ENCODE measurements around the gene INTS2.

DNA sequence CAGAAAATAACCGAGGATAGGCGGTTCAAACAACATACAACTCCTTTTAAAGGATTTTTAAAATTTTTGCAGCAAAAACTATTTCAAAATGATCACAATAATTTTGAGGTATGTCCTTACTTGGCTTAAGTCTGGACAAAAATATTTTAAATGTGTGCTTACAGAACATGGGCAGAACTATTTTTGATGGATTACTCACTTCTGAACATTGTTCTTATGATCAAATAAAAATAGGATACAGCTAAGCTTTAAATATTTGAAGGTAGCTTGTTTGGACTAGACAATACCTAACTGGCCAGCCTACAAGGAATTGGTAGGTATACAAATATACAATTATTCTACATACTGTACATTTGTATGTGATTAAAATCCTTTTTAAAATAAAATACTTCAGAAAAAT lies 14.3 kb upstream of the INTS2 start:
- no peak for TF ChIP-seq ISL1 (CRISPR knock-in tag; IDR thresholded peaks at IDR 0.05)
- TF ChIP-seq RARB (CRISPR knock-in tag; IDR thresholded peaks at IDR 0.05), result no peak
- no peak for TF ChIP-seq ZC3H10 (CRISPR knock-in tag; IDR thresholded peaks at IDR 0.05)
- TF ChIP-seq, protein P1, sequence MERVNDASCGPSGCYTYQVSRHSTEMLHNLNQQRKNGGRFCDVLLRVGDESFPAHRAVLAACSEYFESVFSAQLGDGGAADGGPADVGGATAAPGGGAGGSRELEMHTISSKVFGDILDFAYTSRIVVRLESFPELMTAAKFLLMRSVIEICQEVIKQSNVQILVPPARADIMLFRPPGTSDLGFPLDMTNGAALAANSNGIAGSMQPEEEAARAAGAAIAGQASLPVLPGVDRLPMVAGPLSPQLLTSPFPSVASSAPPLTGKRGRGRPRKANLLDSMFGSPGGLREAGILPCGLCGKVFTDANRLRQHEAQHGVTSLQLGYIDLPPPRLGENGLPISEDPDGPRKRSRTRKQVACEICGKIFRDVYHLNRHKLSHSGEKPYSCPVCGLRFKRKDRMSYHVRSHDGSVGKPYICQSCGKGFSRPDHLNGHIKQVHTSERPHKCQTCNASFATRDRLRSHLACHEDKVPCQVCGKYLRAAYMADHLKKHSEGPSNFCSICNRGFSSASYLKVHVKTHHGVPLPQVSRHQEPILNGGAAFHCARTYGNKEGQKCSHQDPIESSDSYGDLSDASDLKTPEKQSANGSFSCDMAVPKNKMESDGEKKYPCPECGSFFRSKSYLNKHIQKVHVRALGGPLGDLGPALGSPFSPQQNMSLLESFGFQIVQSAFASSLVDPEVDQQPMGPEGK (CRISPR knock-in tag; IDR thresholded peaks at IDR 0.05; ENCODE audit: borderline replicate concordance), result no peak
- TF ChIP-seq ESRRG (CRISPR knock-in tag; IDR thresholded peaks at IDR 0.05), result no peak
- TF ChIP-seq BACH2 (CRISPR knock-in tag; IDR thresholded peaks at IDR 0.05; ENCODE audit: borderline replicate concordance), result no peak
- TF ChIP-seq ZFP3 (CRISPR knock-in tag; IDR thresholded peaks at IDR 0.05), result no peak
- no peak for TF ChIP-seq TOX (CRISPR knock-in tag; IDR thresholded peaks at IDR 0.05; ENCODE audit: borderline replicate concordance)
- TF ChIP-seq, protein P2, sequence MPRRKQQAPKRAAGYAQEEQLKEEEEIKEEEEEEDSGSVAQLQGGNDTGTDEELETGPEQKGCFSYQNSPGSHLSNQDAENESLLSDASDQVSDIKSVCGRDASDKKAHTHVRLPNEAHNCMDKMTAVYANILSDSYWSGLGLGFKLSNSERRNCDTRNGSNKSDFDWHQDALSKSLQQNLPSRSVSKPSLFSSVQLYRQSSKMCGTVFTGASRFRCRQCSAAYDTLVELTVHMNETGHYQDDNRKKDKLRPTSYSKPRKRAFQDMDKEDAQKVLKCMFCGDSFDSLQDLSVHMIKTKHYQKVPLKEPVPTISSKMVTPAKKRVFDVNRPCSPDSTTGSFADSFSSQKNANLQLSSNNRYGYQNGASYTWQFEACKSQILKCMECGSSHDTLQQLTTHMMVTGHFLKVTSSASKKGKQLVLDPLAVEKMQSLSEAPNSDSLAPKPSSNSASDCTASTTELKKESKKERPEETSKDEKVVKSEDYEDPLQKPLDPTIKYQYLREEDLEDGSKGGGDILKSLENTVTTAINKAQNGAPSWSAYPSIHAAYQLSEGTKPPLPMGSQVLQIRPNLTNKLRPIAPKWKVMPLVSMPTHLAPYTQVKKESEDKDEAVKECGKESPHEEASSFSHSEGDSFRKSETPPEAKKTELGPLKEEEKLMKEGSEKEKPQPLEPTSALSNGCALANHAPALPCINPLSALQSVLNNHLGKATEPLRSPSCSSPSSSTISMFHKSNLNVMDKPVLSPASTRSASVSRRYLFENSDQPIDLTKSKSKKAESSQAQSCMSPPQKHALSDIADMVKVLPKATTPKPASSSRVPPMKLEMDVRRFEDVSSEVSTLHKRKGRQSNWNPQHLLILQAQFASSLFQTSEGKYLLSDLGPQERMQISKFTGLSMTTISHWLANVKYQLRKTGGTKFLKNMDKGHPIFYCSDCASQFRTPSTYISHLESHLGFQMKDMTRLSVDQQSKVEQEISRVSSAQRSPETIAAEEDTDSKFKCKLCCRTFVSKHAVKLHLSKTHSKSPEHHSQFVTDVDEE (CRISPR knock-in tag; IDR thresholded peaks at IDR 0.05), result no peak
- no peak for TF ChIP-seq CREB5 (CRISPR knock-in tag; IDR thresholded peaks at IDR 0.05; ENCODE audit: low read depth)
- TF ChIP-seq ZNF8 (CRISPR knock-in tag; IDR thresholded peaks at IDR 0.05), result no peak
- TF ChIP-seq OSR1 (CRISPR knock-in tag; IDR thresholded peaks at IDR 0.05), result no peak
